Measurements from ENCODE around the gene NEK10. TPM values are rescaled to one million over a fixed set of nuclear protein-coding genes. Genes with fewer than 3 reads are reported as not detected.

Gene NEK10
- total RNA-seq, 2 experiments from 2014 or later = 0.35 to 0.86 TPM

- Mint-ChIP-seq H3K36me3 (ENCODE audit: low read depth) (no peaks in the 10 kb centered on the region), H3K9me3 (no peaks in the 10 kb centered on the region), H3K4me1 (no peaks in the 10 kb centered on the region), H3K27ac (no peak overlapping the region), H3K27me3 (no peaks in the 10 kb centered on the region), H3K4me3 (no peak overlapping the region)
- DNase-seq = no peak
- ChIA-PET POLR2A (no interaction called here), CTCF (interaction anchor here (1.2 kb wide), 1 partner anchor 20 kb away, joined by 3 read pairs; no protein-coding TSS in a partner anchor)
Observed at GRCh38 chr3:27114684-27115083, 254.5 kb downstream of the NEK10 start.

GRCh38 chr3:27114129-27114528 is 255.1 kb downstream of the NEK10 start:
- no peak overlapping the region for H3K4me3 Mint-ChIP-seq
- POLR2A ChIA-PET = no interaction called here
- no peaks in the 10 kb centered on the region for H3K4me1 Mint-ChIP-seq
- no peaks in the 10 kb centered on the region for H3K36me3 Mint-ChIP-seq (ENCODE audit: low read depth)
- CTCF ChIA-PET = no interaction called here
- no peaks in the 10 kb centered on the region for H3K27me3 Mint-ChIP-seq
- DNase-seq = no peak
- H3K9me3 Mint-ChIP-seq = no peaks in the 10 kb centered on the region
- no peak overlapping the region for H3K27ac Mint-ChIP-seq

DNA sequence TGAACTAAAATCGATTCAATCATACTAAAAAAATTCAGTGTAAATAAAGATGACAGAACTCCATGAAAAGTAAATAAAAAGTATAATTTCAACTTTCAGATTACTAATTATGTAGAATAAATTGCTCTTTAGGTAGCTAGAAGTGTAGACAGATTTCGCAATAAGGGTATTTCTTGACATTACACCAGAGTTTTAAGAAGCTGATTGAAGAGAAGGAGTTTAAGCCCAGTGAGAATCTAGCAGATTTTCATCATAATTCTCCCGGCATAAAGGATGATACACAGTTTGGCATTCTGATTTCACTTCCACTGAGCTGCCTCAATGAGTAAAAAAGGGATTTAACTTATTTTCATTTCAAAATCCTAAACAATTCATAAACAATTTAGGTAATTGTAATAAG is 259.2 kb downstream of the NEK10 start:
- POLR2A ChIA-PET = no interaction called here
- Mint-ChIP-seq H3K27me3 (no peaks in the 10 kb centered on the region), H3K36me3 (ENCODE audit: low read depth) (no peaks in the 10 kb centered on the region), H3K9me3 (no peaks in the 10 kb centered on the region), H3K4me3 (no peak overlapping the region), H3K4me1 (no peaks in the 10 kb centered on the region), H3K27ac (no peak overlapping the region)
- CTCF ChIA-PET = no interaction called here
- no peak for DNase-seq

GRCh38 chr3:27108322-27108721 is 260.9 kb downstream of the NEK10 start:
- POLR2A ChIA-PET = no interaction called here
- CTCF ChIA-PET = no interaction called here
- DNase-seq = no peak
- Mint-ChIP-seq H3K9me3 (no peaks in the 10 kb centered on the region), H3K27me3 (no peaks in the 10 kb centered on the region), H3K4me1 (no peaks in the 10 kb centered on the region), H3K4me3 (no peak overlapping the region), H3K27ac (no peak overlapping the region), H3K36me3 (ENCODE audit: low read depth) (no peaks in the 10 kb centered on the region)

DNA sequence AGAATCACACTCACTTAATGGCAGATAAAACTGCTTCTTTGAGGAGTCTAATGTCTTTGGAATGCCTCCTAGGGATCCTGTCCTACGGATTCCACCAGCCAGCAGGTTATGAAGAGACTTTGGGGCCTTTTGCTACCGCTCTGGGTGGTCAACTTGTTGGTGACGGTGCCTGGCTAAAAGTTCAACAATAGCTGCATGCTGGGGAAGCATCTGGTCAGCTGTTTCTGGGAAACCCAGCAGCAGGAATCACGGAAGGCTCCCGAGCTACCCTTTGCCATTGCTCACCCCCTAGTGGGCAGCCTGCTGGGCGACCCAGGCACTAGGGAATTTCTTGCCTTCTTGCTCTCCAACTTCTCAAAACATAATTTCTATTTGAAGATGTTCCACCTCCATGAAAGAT is 263.3 kb downstream of the NEK10 start:
- no peak overlapping the region for H3K4me3 Mint-ChIP-seq
- DNase-seq = no peak
- CTCF ChIA-PET = interaction anchor here (0.5 to 0.6 kb wide), 2 partner anchors 57 to 575 kb away, joined by 3 to 4 read pairs; no protein-coding TSS in a partner anchor
- H3K4me1 Mint-ChIP-seq = no peaks in the 10 kb centered on the region
- POLR2A ChIA-PET = no interaction called here
- no peaks in the 10 kb centered on the region for H3K36me3 Mint-ChIP-seq (ENCODE audit: low read depth)
- H3K27ac Mint-ChIP-seq = no peak overlapping the region
- H3K27me3 Mint-ChIP-seq = no peaks in the 10 kb centered on the region
- no peaks in the 10 kb centered on the region for H3K9me3 Mint-ChIP-seq

DNA sequence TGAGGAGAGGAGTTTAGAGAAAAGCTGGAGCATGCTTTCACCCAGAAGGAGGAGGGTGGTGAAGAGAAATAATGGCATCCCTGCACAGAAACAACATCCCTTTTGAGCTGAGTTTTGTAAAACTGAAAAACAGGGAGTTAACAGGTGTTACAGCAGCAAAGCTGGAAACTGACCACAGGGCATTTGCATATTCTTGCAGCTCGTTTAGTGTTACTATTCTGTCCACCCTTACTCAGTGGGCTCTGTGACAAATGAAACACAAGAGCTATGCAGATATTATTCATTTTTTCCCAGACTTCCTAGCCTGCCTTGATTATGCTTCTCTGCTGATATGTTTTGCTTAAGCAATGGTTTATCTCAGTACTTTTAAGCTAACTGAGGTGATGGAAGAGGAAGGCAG is 272.0 kb downstream of the NEK10 start:
- no peaks in the 10 kb centered on the region for H3K27me3 Mint-ChIP-seq
- no peaks in the 10 kb centered on the region for H3K36me3 Mint-ChIP-seq (ENCODE audit: low read depth)

GRCh38 chr3:27095553-27096222 is 273.5 kb downstream of the NEK10 start:
- ChIA-PET CTCF (no interaction called here), POLR2A (no interaction called here)
- H3K27me3 Mint-ChIP-seq = no peaks in the 10 kb centered on the region

More for the DNA sequence above, 272.0 kb downstream of the NEK10 start:
- Mint-ChIP-seq H3K27ac (no peak overlapping the region), H3K9me3 (no peaks in the 10 kb centered on the region), H3K4me3 (no peak overlapping the region), H3K4me1 (no peaks in the 10 kb centered on the region)
- ChIA-PET POLR2A (no interaction called here), CTCF (no interaction called here)
- no peak for DNase-seq

GRCh38 chr3:27094721-27095120 is 274.5 kb downstream of the NEK10 start:
- Mint-ChIP-seq H3K4me3 (no peak overlapping the region), H3K4me1 (no peaks in the 10 kb centered on the region), H3K9me3 (no peaks in the 10 kb centered on the region), H3K27me3 (no peaks in the 10 kb centered on the region), H3K36me3 (ENCODE audit: low read depth) (no peaks in the 10 kb centered on the region), H3K27ac (no peak overlapping the region)
- DNase-seq = no peak
- CTCF ChIA-PET = interaction anchor here (0.6 kb wide), 1 partner anchor 336 kb away, joined by 3 read pairs; no protein-coding TSS in a partner anchor
- POLR2A ChIA-PET = no interaction called here

More at GRCh38 chr3:27095553-27096222, 273.5 kb downstream of the NEK10 start:
- H3K4me3 Mint-ChIP-seq = no peak overlapping the region
- H3K9me3 Mint-ChIP-seq = no peaks in the 10 kb centered on the region
- H3K36me3 Mint-ChIP-seq (ENCODE audit: low read depth) = no peaks in the 10 kb centered on the region
- H3K4me1 Mint-ChIP-seq = no peaks in the 10 kb centered on the region
- DNase-seq = no peak
- no peak overlapping the region for H3K27ac Mint-ChIP-seq

- Mint-ChIP-seq H3K27me3 (no peaks in the 10 kb centered on the region), H3K4me1 (no peaks in the 10 kb centered on the region), H3K36me3 (ENCODE audit: low read depth) (no peaks in the 10 kb centered on the region), H3K4me3 (no peak overlapping the region), H3K27ac (no peak overlapping the region), H3K9me3 (no peaks in the 10 kb centered on the region)
- ChIA-PET POLR2A (no interaction called here), CTCF (no interaction called here)
- DNase-seq = no peak
Observed at GRCh38 chr3:27093771-27094170, 275.4 kb downstream of the NEK10 start.

DNA sequence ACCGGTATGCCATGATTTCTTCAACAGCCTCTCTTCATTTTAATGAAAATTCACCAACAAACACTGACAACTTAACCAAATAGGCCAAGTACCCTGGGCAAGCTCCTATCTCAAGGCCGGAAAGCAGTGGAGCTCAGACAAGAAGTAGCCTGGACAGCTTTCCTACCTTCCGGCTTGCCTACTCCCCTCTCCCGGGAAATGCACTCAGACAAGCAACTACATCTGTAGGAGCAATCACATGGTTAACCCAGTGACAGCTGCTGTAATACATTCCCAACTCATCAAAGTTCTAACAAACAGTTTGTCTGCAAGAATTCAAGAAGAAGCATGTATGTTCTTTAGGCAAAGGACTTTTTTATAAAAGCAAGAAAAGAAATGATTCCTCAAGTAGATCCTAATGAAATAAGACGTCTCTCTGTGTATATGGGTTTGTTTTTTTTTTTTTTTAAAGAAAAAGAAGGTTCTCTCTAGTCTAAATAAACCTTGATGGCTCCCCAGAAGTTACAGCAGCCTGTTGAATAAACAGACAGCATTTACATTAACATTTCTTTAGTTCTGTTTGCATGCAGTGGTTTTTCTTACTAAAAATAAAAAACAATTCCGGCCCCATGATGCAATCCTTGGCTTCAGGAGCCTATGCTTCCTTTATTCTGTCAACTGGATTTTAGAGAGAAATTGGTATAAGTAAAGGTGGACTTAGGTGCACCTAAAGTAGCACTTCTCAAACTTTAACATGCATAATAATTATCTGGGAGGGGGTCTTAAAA is 278.7 kb downstream of the NEK10 start:
- POLR2A ChIA-PET = no interaction called here
- CTCF ChIA-PET = no interaction called here
- H3K27ac Mint-ChIP-seq = no peak overlapping the region
- H3K4me3 Mint-ChIP-seq = no peak overlapping the region
- no peaks in the 10 kb centered on the region for H3K27me3 Mint-ChIP-seq
- no peaks in the 10 kb centered on the region for H3K9me3 Mint-ChIP-seq
- H3K4me1 Mint-ChIP-seq = no peaks in the 10 kb centered on the region
- no peak for DNase-seq
- no peaks in the 10 kb centered on the region for H3K36me3 Mint-ChIP-seq (ENCODE audit: low read depth)

GRCh38 chr3:27089645-27090044 is 279.5 kb downstream of the NEK10 start:
- ChIA-PET CTCF (no interaction called here), POLR2A (no interaction called here)
- no peak for DNase-seq
- Mint-ChIP-seq H3K36me3 (ENCODE audit: low read depth) (no peaks in the 10 kb centered on the region), H3K4me1 (no peaks in the 10 kb centered on the region), H3K27me3 (no peaks in the 10 kb centered on the region), H3K9me3 (no peaks in the 10 kb centered on the region), H3K27ac (no peak overlapping the region), H3K4me3 (no peak overlapping the region)

- Mint-ChIP-seq H3K27me3 (no peaks in the 10 kb centered on the region), H3K4me3 (no peak overlapping the region), H3K36me3 (ENCODE audit: low read depth) (no peaks in the 10 kb centered on the region), H3K9me3 (no peaks in the 10 kb centered on the region), H3K27ac (no peak overlapping the region), H3K4me1 (no peaks in the 10 kb centered on the region)
- DNase-seq = no peak
- CTCF ChIA-PET = no interaction called here
- POLR2A ChIA-PET = no interaction called here
Observed at GRCh38 chr3:27089068-27089467, 280.1 kb downstream of the NEK10 start.

DNA sequence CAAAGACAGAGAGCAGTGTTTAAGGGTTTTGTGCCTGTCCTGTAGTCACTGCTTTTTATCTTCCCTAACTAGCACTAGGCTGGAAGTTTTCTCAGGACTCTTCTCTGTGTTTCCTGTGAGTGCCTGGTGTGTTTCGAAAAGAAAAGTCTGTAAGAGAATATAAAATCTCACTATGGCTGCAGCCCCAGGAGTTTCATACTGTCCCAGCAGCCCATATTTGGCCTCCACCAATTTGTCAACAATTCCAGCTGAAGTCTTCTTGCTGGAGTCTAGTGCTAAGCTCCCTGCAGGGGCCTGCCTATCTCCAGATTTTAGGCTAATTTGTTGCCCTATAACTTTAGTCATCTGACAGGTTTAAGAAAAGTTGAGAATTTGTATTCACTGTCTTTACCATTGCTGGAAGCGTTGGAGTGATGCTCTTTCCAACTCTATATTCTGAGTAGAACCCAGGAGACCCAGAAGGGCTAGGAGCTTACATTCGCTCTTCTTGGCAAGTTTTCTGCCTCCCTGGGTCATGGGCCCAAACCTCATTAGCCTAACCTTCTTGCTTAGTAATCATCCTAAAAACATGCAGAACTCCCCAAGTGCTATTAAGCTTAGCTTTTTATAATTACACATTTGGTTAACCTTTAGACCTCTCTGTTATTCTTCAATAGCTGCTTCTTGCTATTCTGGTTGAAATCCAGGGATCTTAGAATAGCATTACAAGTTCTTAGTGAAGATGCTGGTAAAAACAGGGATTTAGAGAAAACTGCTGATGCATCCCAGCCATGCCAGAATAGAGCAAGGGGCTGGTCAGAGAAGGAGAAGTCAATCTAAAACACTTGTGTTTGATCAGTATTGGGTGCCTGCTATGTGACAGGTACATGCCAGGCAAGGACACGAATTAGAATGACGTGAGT is 283.1 kb downstream of the NEK10 start:
- Mint-ChIP-seq H3K27me3 (no peaks in the 10 kb centered on the region), H3K27ac (no peak overlapping the region), H3K36me3 (ENCODE audit: low read depth) (no peaks in the 10 kb centered on the region), H3K4me3 (no peak overlapping the region), H3K4me1 (no peaks in the 10 kb centered on the region), H3K9me3 (no peaks in the 10 kb centered on the region)
- ChIA-PET POLR2A (no interaction called here), CTCF (no interaction called here)
- no peak for DNase-seq
